GM23338 (cell line): ENCODE data around the gene TUBB4A. TPM values are rescaled to one million over a fixed set of nuclear protein-coding genes. Genes with fewer than 3 reads are reported as not detected.

Experiments
- ATAC-seq: fragments of 200-7000 bp; cut with Tn5 transposase; 3 replicates; pipeline ENCODE4 v1.9.1; 2020
- DNase-seq: peaks from one replicate; pipeline ENCODE4 v3.0.0-alpha.2; 2015; ENCODE audit warnings: low spot score
- H2AFZ ChIP-seq: fragments of 200-600 bp; sonication (generic); 2 replicates; pipeline ENCODE4 v1.8.0; 2016; ENCODE audit warnings: antibody characterized with exemption, mild to moderate bottlenecking, moderate library complexity
- H3F3A ChIP-seq: fragments of 200-600 bp; sonication (generic); replicated peaks from 2 replicates; pipeline ENCODE4 v1.8.0; 2017; ENCODE audit warnings: antibody characterized with exemption, mixed run types, low read depth
- H3K27ac ChIP-seq: fragments of 200-600 bp; sonication (generic); 2 replicates; pipeline ENCODE4 v1.6.1; 2016; ENCODE audit warnings: low read depth
- H3K27me3 ChIP-seq: fragments of 200-600 bp; sonication (generic); 2 replicates; pipeline ENCODE4 v1.8.0; 2016; ENCODE audit warnings: mild to moderate bottlenecking, mixed run types, moderate library complexity; ENCODE audit not compliant: insufficient read depth
- H3K36me3 ChIP-seq: fragments of 200-600 bp; sonication (generic); 2 replicates; pipeline ENCODE4 v1.8.0; 2016; ENCODE audit warnings: mild to moderate bottlenecking; ENCODE audit not compliant: insufficient read depth
- H3K4me1 ChIP-seq: fragments of 200-600 bp; sonication (generic); 2 replicates; pipeline ENCODE4 v1.8.0; 2016; ENCODE audit warnings: mild to moderate bottlenecking, moderate library complexity; ENCODE audit not compliant: insufficient read depth
- H3K4me2 ChIP-seq: fragments of 200-600 bp; sonication (generic); 2 replicates; pipeline ENCODE4 v1.7.1; 2017; ENCODE audit warnings: mixed run types
- H3K4me3 ChIP-seq: fragments of 200-600 bp; sonication (generic); 2 replicates; pipeline ENCODE4 v1.6.1; 2016; ENCODE audit warnings: mixed run types
- H3K79me2 ChIP-seq: fragments of 200-600 bp; sonication (generic); replicated peaks from 2 replicates; pipeline ENCODE4 v1.8.0; 2017; ENCODE audit warnings: mild to moderate bottlenecking; ENCODE audit not compliant: insufficient read depth
- H3K9me2 ChIP-seq: fragments of 200-600 bp; sonication (generic); 2 replicates; pipeline ENCODE4 v1.8.0; 2017; ENCODE audit not compliant: insufficient read depth
- H4K20me1 ChIP-seq: fragments of 200-600 bp; sonication (generic); replicated peaks from 2 replicates; pipeline ENCODE4 v1.8.0; 2017; ENCODE audit warnings: mild to moderate bottlenecking; ENCODE audit not compliant: insufficient read depth
- H3K27ac Mint-ChIP-seq: 2 replicates; pipeline ENCODE4 v1.8.0; 2020; ENCODE audit warnings: inconsistent platforms, mild to moderate bottlenecking, moderate library complexity, mixed read lengths
- H3K27me3 Mint-ChIP-seq: 3 replicates; pipeline ENCODE4 v1.8.0; 2022; ENCODE audit warnings: low read depth, mild to moderate bottlenecking, moderate library complexity, mixed read lengths, inconsistent platforms; ENCODE audit not compliant: insufficient read depth, poor library complexity
- H3K36me3 Mint-ChIP-seq: 3 replicates; pipeline ENCODE4 v1.8.0; 2021; ENCODE audit warnings: low read depth, mild to moderate bottlenecking, inconsistent platforms, moderate library complexity, mixed read lengths
- H3K4me1 Mint-ChIP-seq: 3 replicates; pipeline ENCODE4 v1.8.0; 2020; ENCODE audit warnings: mild to moderate bottlenecking, inconsistent platforms, mixed read lengths
- H3K4me3 Mint-ChIP-seq: 3 replicates; pipeline ENCODE4 v1.8.0; 2021; ENCODE audit warnings: moderate library complexity, mild to moderate bottlenecking, inconsistent platforms, mixed read lengths
- H3K9me3 Mint-ChIP-seq: 3 replicates; pipeline ENCODE4 v1.8.0; 2020; ENCODE audit warnings: moderate library complexity, mild to moderate bottlenecking, inconsistent platforms, mixed read lengths
- CREB1 ChIP-seq: fragments of 250-450 bp; sonication (Bioruptor Pico); IDR thresholded peaks from 2 replicates; pipeline ENCODE4 v1.5.0; 2020; ENCODE audit warnings: low read depth, mild to moderate bottlenecking, moderate library complexity
- CTCF ChIP-seq, 2 experiments: fragments of 200-600 bp in 1 of 2; sonication (generic) in 1 of 2; conservative IDR thresholded peaks; 2 replicates each; pipeline versions ENCODE4 v1.5.1 to v1.6.1; 2016 to 2017; ENCODE audit warnings: antibody characterized with exemption in 2 of 2, low read depth in 2 of 2, mild to moderate bottlenecking in 2 of 2, moderate library complexity in 1 of 2
- ZNF114 ChIP-seq: fragments of 250-450 bp; sonication (Bioruptor Pico); IDR thresholded peaks from 2 replicates; pipeline ENCODE4 v1.5.0; 2020; ENCODE audit warnings: mild to moderate bottlenecking, moderate library complexity
- ZNF331 ChIP-seq: fragments of 250-450 bp; sonication (Bioruptor Pico); IDR thresholded peaks from 2 replicates; pipeline ENCODE4 v1.5.0; 2020; ENCODE audit warnings: low read depth, mild to moderate bottlenecking, moderate library complexity
- polyA plus RNA-seq: library from polyadenylated mRNA; unstranded; fragments of >200 nt; fragmentation: Nextera tagmentation; extraction: Ambion mirVana; gene quantifications from 2 replicates; pipeline ENCODE4 v1.2.1, GENCODE V29; 2016
- total RNA-seq: library from RNA; depleted of rRNA; stranded (reverse); fragments of >200 nt; shearing (Covaris generic); gene quantifications from 2 replicates; pipeline ENCODE4 v1.2.3, GENCODE V29; 2014
- TF ChIP-seq, protein P1 (sequence below): fragments of 250-450 bp; sonication (Bioruptor Pico); IDR thresholded peaks from 2 replicates; pipeline ENCODE4 v1.5.0; 2020; ENCODE audit warnings: mild to moderate bottlenecking, moderate library complexity

Gene TUBB4A
- total and polyA plus RNA-seq, 2 experiments from 2014 or later, result 32.9 to 41.7 TPM

DNA sequence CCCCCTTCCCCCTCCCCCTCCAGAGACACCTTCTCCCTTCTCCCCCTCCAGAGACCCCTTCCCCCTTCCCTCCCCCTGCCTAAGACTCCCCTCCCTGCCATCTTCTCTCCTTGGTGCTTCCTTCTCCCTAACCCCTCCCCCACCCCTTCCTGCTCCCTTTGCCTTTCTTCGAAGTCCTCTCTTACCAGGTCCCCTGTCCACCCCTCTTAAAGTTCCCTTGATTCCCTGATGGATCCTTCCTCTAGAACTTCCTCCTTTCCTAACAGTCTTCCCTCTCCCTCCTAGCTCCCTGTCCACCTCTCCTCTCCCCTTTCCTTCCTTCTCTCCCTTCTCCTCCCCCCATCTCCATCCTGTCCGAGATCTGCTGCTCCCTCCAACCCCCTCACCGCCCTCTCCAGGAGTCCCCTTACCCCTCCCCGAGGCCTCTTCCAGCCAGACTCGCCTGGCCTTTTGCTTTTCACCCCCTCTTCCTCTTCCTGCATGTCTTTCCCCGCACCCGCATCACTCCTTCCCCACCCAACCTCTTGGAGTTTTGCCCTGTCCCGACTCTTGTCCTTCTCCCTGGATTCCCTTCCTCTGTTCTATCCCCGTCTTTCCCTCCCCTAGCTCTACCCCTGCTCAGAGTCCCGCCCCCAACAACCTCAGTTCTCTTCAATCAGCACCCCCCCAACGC lies 31.8 kb upstream of the TUBB4A start:
- peaks cover 69% of the 10 kb centered on the region for H3K9me3 Mint-ChIP-seq
- H3K4me3 ChIP-seq, result peak overlapping the region; percentile 57
- no peak overlapping the region for H3K27ac Mint-ChIP-seq
- peak; percentile 32 for ATAC-seq
- peaks cover 22% of the 10 kb centered on the region for H3K4me1 Mint-ChIP-seq
- H3K79me2 ChIP-seq, result no peaks in the 10 kb centered on the region
- no peak for TF ChIP-seq CTCF (conservative IDR thresholded peaks at IDR 0.05; ENCODE audit: low read depth in 2 of 2)
- TF ChIP-seq, protein P1, sequence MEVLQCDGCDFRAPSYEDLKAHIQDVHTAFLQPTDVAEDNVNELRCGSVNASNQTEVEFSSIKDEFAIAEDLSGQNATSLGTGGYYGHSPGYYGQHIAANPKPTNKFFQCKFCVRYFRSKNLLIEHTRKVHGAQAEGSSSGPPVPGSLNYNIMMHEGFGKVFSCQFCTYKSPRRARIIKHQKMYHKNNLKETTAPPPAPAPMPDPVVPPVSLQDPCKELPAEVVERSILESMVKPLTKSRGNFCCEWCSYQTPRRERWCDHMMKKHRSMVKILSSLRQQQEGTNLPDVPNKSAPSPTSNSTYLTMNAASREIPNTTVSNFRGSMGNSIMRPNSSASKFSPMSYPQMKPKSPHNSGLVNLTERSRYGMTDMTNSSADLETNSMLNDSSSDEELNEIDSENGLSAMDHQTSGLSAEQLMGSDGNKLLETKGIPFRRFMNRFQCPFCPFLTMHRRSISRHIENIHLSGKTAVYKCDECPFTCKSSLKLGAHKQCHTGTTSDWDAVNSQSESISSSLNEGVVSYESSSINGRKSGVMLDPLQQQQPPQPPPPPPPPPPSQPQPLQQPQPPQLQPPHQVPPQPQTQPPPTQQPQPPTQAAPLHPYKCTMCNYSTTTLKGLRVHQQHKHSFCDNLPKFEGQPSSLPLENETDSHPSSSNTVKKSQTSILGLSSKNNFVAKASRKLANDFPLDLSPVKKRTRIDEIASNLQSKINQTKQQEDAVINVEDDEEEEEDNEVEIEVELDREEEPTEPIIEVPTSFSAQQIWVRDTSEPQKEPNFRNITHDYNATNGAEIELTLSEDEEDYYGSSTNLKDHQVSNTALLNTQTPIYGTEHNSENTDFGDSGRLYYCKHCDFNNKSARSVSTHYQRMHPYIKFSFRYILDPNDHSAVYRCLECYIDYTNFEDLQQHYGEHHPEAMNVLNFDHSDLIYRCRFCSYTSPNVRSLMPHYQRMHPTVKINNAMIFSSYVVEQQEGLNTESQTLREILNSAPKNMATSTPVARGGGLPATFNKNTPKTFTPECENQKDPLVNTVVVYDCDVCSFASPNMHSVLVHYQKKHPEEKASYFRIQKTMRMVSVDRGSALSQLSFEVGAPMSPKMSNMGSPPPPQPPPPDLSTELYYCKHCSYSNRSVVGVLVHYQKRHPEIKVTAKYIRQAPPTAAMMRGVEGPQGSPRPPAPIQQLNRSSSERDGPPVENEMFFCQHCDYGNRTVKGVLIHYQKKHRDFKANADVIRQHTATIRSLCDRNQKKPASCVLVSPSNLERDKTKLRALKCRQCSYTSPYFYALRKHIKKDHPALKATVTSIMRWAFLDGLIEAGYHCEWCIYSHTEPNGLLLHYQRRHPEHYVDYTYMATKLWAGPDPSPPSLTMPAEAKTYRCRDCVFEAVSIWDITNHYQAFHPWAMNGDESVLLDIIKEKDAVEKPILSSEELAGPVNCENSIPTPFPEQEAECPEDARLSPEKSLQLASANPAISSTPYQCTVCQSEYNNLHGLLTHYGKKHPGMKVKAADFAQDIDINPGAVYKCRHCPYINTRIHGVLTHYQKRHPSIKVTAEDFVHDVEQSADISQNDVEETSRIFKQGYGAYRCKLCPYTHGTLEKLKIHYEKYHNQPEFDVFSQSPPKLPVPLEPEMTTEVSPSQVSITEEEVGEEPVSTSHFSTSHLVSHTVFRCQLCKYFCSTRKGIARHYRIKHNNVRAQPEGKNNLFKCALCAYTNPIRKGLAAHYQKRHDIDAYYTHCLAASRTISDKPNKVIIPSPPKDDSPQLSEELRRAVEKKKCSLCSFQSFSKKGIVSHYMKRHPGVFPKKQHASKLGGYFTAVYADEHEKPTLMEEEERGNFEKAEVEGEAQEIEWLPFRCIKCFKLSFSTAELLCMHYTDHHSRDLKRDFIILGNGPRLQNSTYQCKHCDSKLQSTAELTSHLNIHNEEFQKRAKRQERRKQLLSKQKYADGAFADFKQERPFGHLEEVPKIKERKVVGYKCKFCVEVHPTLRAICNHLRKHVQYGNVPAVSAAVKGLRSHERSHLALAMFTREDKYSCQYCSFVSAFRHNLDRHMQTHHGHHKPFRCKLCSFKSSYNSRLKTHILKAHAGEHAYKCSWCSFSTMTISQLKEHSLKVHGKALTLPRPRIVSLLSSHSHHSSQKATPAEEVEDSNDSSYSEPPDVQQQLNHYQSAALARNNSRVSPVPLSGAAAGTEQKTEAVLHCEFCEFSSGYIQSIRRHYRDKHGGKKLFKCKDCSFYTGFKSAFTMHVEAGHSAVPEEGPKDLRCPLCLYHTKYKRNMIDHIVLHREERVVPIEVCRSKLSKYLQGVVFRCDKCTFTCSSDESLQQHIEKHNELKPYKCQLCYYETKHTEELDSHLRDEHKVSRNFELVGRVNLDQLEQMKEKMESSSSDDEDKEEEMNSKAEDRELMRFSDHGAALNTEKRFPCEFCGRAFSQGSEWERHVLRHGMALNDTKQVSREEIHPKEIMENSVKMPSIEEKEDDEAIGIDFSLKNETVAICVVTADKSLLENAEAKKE, result no peak
- no peak for TF ChIP-seq ZNF331
- no peak for TF ChIP-seq CREB1 (CRISPR knock-in tag)
- TF ChIP-seq ZNF114 (CRISPR knock-in tag), result no peak
- no peaks in the 10 kb centered on the region; the same call in 1 of the 2 replicates for H3K36me3 ChIP-seq
- peaks cover 31% of the 10 kb centered on the region for H3K36me3 Mint-ChIP-seq
- H3K27ac ChIP-seq, result no peak overlapping the region
- H4K20me1 ChIP-seq, result no peaks in the 10 kb centered on the region
- 0 out of 2 replicates have a peak overlapping the region, but pooled peaks have one; percentile 59 for H2AFZ ChIP-seq
- peak overlapping the region; percentile 58; the same call in 2 of the 3 replicates for H3K4me3 Mint-ChIP-seq
- peaks cover 57% of the 10 kb centered on the region for H3K27me3 ChIP-seq
- peak; percentile 92 for DNase-seq
- peaks cover 10% of the 10 kb centered on the region for H3F3A ChIP-seq
- H3K4me2 ChIP-seq, result peak overlapping the region; percentile 79
- peaks cover 22% of the 10 kb centered on the region for H3K4me1 ChIP-seq
- peaks cover 48% of the 10 kb centered on the region for H3K27me3 Mint-ChIP-seq
- no peaks in the 10 kb centered on the region for H3K9me2 ChIP-seq
